ENCODE measurements around the gene CD53.
"Not testable (repeated sequence)": the region's sequence is repeated elsewhere in the genome, so short reads cannot be mapped to it uniquely, and the experiment has no call there.

The CD53 gene

GRCh38 chr1:110928191-110928590 is 55.2 kb downstream of the CD53 start:
- DNase-seq (ENCODE audit: low read depth in 1 of 2, low spot score in 1 of 2), result no peak
- Histone ChIP-seq H3K27me3 (ENCODE audit: insufficient read depth, poor library complexity, severe bottlenecking) (no peaks in the 10 kb centered on the region), H3K4me3 (replicated peaks; ENCODE audit: insufficient read depth, low read length) (no peak overlapping the region), H3K27ac (replicated peaks) (no peak overlapping the region)
- TF ChIP-seq CTCF (IDR thresholded peaks at IDR 0.05; ENCODE audit: insufficient read depth, low read length) (no peak), REST (IDR thresholded peaks at IDR 0.05; ENCODE audit: insufficient replicate concordance, low read depth) (no peak), SPI1 (IDR thresholded peaks at IDR 0.05; ENCODE audit: borderline replicate concordance, low read depth) (no peak), POLR2AphosphoS5 (IDR thresholded peaks at IDR 0.05; ENCODE audit: low read depth) (no peak), GABPA (IDR thresholded peaks at IDR 0.05; ENCODE audit: low read depth) (no peak)

- Histone ChIP-seq H3K4me3 (replicated peaks; ENCODE audit: insufficient read depth, low read length) (no peak overlapping the region), H3K27ac (replicated peaks) (no peak overlapping the region), H3K27me3 (ENCODE audit: insufficient read depth, poor library complexity, severe bottlenecking) (no peaks in the 10 kb centered on the region)
- no peak for DNase-seq (ENCODE audit: low read depth in 1 of 2, low spot score in 1 of 2)
- TF ChIP-seq REST (IDR thresholded peaks at IDR 0.05; ENCODE audit: insufficient replicate concordance, low read depth), result no peak
- no peak for TF ChIP-seq CTCF (IDR thresholded peaks at IDR 0.05; ENCODE audit: insufficient read depth, low read length)
- no peak for TF ChIP-seq GABPA (IDR thresholded peaks at IDR 0.05; ENCODE audit: low read depth)
- no peak for TF ChIP-seq POLR2AphosphoS5 (IDR thresholded peaks at IDR 0.05; ENCODE audit: low read depth)
- no peak for TF ChIP-seq SPI1 (IDR thresholded peaks at IDR 0.05; ENCODE audit: borderline replicate concordance, low read depth)
Measured at GRCh38 chr1:110928904-110929303, 56.0 kb downstream of the CD53 start.

GRCh38 chr1:110931097-110931496 is 58.1 kb downstream of the CD53 start:
- not testable (repeated sequence) for H3K27me3 ChIP-seq (ENCODE audit: insufficient read depth, poor library complexity, severe bottlenecking); H3K27ac ChIP-seq (replicated peaks); DNase-seq (ENCODE audit: low read depth in 1 of 2, low spot score in 1 of 2); H3K4me3 ChIP-seq (replicated peaks; ENCODE audit: insufficient read depth, low read length)

GRCh38 chr1:110936567-110936966 is 63.6 kb downstream of the CD53 start:
- no peak overlapping the region for H3K4me3 ChIP-seq (replicated peaks; ENCODE audit: insufficient read depth, low read length)
- no peak overlapping the region for H3K27ac ChIP-seq (replicated peaks)
- DNase-seq (ENCODE audit: low read depth in 1 of 2, low spot score in 1 of 2), result no peak
- H3K27me3 ChIP-seq (ENCODE audit: insufficient read depth, poor library complexity, severe bottlenecking), result no peaks in the 10 kb centered on the region
- no peak for TF ChIP-seq POLR2AphosphoS5 (IDR thresholded peaks at IDR 0.05; ENCODE audit: low read depth)
- TF ChIP-seq CTCF (IDR thresholded peaks at IDR 0.05; ENCODE audit: insufficient read depth, low read length), result no peak
- TF ChIP-seq SPI1 (IDR thresholded peaks at IDR 0.05; ENCODE audit: borderline replicate concordance, low read depth), result no peak
- TF ChIP-seq GABPA (IDR thresholded peaks at IDR 0.05; ENCODE audit: low read depth), result no peak
- TF ChIP-seq REST (IDR thresholded peaks at IDR 0.05; ENCODE audit: insufficient replicate concordance, low read depth), result no peak
